Lower lobe of right lung (tissue), 2 donors: ENCODE measurements around the gene BIN1. TPM values are rescaled to one million over a fixed set of nuclear protein-coding genes. Genes with fewer than 3 reads are reported as not detected.

Source experiments
- ATAC-seq, 2 donors: fragments of 200-7000 bp; cut with Tn5 transposase; one replicate each; pipeline ENCODE4 v1.9.1; 2020 to 2022; ENCODE audit warnings: mild to moderate bottlenecking in 2 of 2, moderate library complexity in 2 of 2
- DNase-seq: peaks from one replicate; pipeline ENCODE4 v3.0.0-alpha.2; 2020
- H3K27ac ChIP-seq: fragments of 200-600 bp; one replicate; pipeline ENCODE4 v1.8.0; 2022
- H3K27me3 ChIP-seq: fragments of 200-600 bp; one replicate; pipeline ENCODE4 v1.8.0; 2022; ENCODE audit warnings: low read depth
- H3K36me3 ChIP-seq: fragments of 200-600 bp; one replicate; pipeline ENCODE4 v1.8.0; 2022; ENCODE audit warnings: mild to moderate bottlenecking
- H3K4me1 ChIP-seq: fragments of 200-600 bp; one replicate; pipeline ENCODE4 v1.8.0; 2022
- H3K4me3 ChIP-seq: fragments of 200-600 bp; one replicate; pipeline ENCODE4 v1.8.0; 2022; ENCODE audit warnings: mild to moderate bottlenecking
- H3K9me3 ChIP-seq: fragments of 200-600 bp; one replicate; pipeline ENCODE4 v1.8.0; 2022
- intact Hi-C: fragments of 100-400 bp; cut with DNase I; formaldehyde crosslinking; loops from one replicate; pipeline ENCODE4 v1.11.0; 2022
- total RNA-seq: library from RNA; stranded (reverse); fragmentation: NEBNext Ultra II Directional; extraction: Animal tissue kit (Norgen Biotek cat#: 25700); gene quantifications from one replicate; pipeline ENCODE4 v1.2.1, GENCODE V29; 2021
- TF ChIP-seq, protein P1 (sequence below): fragments of 200-600 bp; IDR thresholded peaks from one replicate; pipeline ENCODE4 v1.8.0; 2022; ENCODE audit warnings: antibody characterized with exemption, mild to moderate bottlenecking
- donor health status: DM: no; HTN: yes; CAD: no; lungs with severe emphysema.

Gene BIN1
- total RNA-seq, 1 donor from 2014 or later: 33.9 TPM

GRCh38 chr2:127078666-127079270 is 28.2 kb downstream of the BIN1 start:
- intact Hi-C loops: no loop called here
- H3K4me1 ChIP-seq: peaks cover 44% of the 10 kb centered on the region
- ATAC-seq (no peak), DNase-seq (no peak)
- TF ChIP-seq, protein P1, sequence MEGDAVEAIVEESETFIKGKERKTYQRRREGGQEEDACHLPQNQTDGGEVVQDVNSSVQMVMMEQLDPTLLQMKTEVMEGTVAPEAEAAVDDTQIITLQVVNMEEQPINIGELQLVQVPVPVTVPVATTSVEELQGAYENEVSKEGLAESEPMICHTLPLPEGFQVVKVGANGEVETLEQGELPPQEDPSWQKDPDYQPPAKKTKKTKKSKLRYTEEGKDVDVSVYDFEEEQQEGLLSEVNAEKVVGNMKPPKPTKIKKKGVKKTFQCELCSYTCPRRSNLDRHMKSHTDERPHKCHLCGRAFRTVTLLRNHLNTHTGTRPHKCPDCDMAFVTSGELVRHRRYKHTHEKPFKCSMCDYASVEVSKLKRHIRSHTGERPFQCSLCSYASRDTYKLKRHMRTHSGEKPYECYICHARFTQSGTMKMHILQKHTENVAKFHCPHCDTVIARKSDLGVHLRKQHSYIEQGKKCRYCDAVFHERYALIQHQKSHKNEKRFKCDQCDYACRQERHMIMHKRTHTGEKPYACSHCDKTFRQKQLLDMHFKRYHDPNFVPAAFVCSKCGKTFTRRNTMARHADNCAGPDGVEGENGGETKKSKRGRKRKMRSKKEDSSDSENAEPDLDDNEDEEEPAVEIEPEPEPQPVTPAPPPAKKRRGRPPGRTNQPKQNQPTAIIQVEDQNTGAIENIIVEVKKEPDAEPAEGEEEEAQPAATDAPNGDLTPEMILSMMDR: no peak
- H3K4me3 ChIP-seq: no peak overlapping the region
- no peak overlapping the region for H3K27ac ChIP-seq
- no peaks in the 10 kb centered on the region for H3K27me3 ChIP-seq
- no peaks in the 10 kb centered on the region for H3K36me3 ChIP-seq
- H3K9me3 ChIP-seq: no peaks in the 10 kb centered on the region

GRCh38 chr2:127078028-127078427 is 28.9 kb downstream of the BIN1 start:
- Histone ChIP-seq H3K36me3 (no peaks in the 10 kb centered on the region), H3K4me1 (peaks cover 37% of the 10 kb centered on the region), H3K9me3 (no peaks in the 10 kb centered on the region), H3K27ac (no peak overlapping the region), H3K4me3 (no peak overlapping the region), H3K27me3 (no peaks in the 10 kb centered on the region)
- TF ChIP-seq, protein P1: no peak
- ATAC-seq (no peak), DNase-seq (no peak)
- intact Hi-C loops: no loop called here

DNA sequence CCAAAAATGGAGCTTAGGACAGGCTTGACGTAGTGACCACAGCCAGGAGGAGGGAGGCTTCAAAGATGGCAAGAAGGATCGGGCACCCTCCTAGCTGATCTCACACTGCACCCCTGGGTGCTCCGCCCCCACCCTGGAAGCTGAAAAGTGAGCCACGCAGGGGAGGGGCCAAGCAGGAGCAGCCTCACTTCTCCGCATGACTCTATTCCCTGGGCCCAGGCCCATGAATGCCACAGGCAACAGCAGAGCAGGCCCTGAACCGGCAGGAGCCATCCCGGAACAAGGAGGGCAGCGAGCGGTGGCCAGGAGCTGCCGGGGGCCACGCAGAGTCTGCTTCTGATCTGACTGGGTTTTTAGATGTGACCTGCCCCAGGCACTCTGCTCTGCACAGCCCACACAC is 30.0 kb downstream of the BIN1 start:
- H3K36me3 ChIP-seq: no peaks in the 10 kb centered on the region
- no peak for ATAC-seq
- intact Hi-C loops: no loop called here
- no peak for DNase-seq
- TF ChIP-seq, protein P1: no peak
- no peaks in the 10 kb centered on the region for H3K9me3 ChIP-seq
- H3K4me1 ChIP-seq: peaks cover 26% of the 10 kb centered on the region
- no peaks in the 10 kb centered on the region for H3K27me3 ChIP-seq
- no peak overlapping the region for H3K4me3 ChIP-seq
- no peak overlapping the region for H3K27ac ChIP-seq

- no peak overlapping the region for H3K4me3 ChIP-seq
- H3K9me3 ChIP-seq: no peaks in the 10 kb centered on the region
- TF ChIP-seq, protein P1: no peak
- H3K27ac ChIP-seq: no peak overlapping the region
- no peaks in the 10 kb centered on the region for H3K27me3 ChIP-seq
- intact Hi-C loops: no loop called here
- peaks cover 20% of the 10 kb centered on the region for H3K4me1 ChIP-seq
- ATAC-seq: no peak
- DNase-seq: no peak
- H3K36me3 ChIP-seq: no peaks in the 10 kb centered on the region
Observed at GRCh38 chr2:127076290-127076689, 30.7 kb downstream of the BIN1 start.

- DNase-seq (no peak), ATAC-seq (no peak)
- no peak overlapping the region for H3K4me3 ChIP-seq
- no peaks in the 10 kb centered on the region for H3K36me3 ChIP-seq
- peaks cover 15% of the 10 kb centered on the region for H3K4me1 ChIP-seq
- no peak overlapping the region for H3K27ac ChIP-seq
- intact Hi-C loops: no loop called here
- TF ChIP-seq, protein P1: no peak
- no peaks in the 10 kb centered on the region for H3K9me3 ChIP-seq
- no peaks in the 10 kb centered on the region for H3K27me3 ChIP-seq
Observed at GRCh38 chr2:127075821-127076220, 31.1 kb downstream of the BIN1 start.
